Inferior parietal cortex (tissue), 1 donor: Measurements from ENCODE around the gene RNASE7.

Experiments used
- DNase-seq: peaks from one replicate; pipeline ENCODE4 v3.0.0-alpha.2; 2016; ENCODE audit errors: extremely low spot score

Gene RNASE7

GRCh38 chr14:21068521-21069387 lies 26.6 kb downstream of the RNASE7 start:
- peak; percentile 73 for DNase-seq

- DNase-seq: peak; percentile 45
Observed at GRCh38 chr14:21069388-21070082, 27.4 kb downstream of the RNASE7 start.

- peak; percentile 45 for DNase-seq
Observed at GRCh38 chr14:21070083-21070609, 28.0 kb downstream of the RNASE7 start, which contains the start of gene ARHGEF40. ARHGEF40 (plus strand) TSS chr14:21070304; CDS start chr14:21070397, 93 bp downstream.

- peak; percentile 13 for DNase-seq
Observed at GRCh38 chr14:21070610-21071224, 28.6 kb downstream of the RNASE7 start.

GRCh38 chr14:21071225-21072030 lies 29.3 kb downstream of the RNASE7 start:
- peak; percentile 25 for DNase-seq

GRCh38 chr14:21072031-21072473 lies 29.9 kb downstream of the RNASE7 start:
- DNase-seq: no peak

- DNase-seq: no peak
Observed at GRCh38 chr14:21072781-21073339, 30.7 kb downstream of the RNASE7 start.

GRCh38 chr14:21073921-21074320 lies 31.8 kb downstream of the RNASE7 start:
- DNase-seq: no peak

GRCh38 chr14:21074398-21075272 lies 32.5 kb downstream of the RNASE7 start:
- no peak for DNase-seq

GRCh38 chr14:21075719-21076437 lies 33.7 kb downstream of the RNASE7 start:
- no peak for DNase-seq

- no peak for DNase-seq
Observed at GRCh38 chr14:21077672-21078071, 35.5 kb downstream of the RNASE7 start.

- peak; percentile 33 for DNase-seq
Observed at GRCh38 chr14:21078287-21078686, 36.1 kb downstream of the RNASE7 start.

GRCh38 chr14:21078726-21079125 lies 36.6 kb downstream of the RNASE7 start:
- DNase-seq: no peak

GRCh38 chr14:21081521-21082142 lies 39.5 kb downstream of the RNASE7 start:
- no peak for DNase-seq

GRCh38 chr14:21083565-21084325 lies 41.6 kb downstream of the RNASE7 start:
- no peak for DNase-seq

- DNase-seq: no peak
Observed at GRCh38 chr14:21084396-21084795, 42.2 kb downstream of the RNASE7 start.

GRCh38 chr14:21084998-21085853 lies 43.1 kb downstream of the RNASE7 start:
- no peak for DNase-seq
